K562 (cell line): ENCODE results near the gene PCARE. TPM values are rescaled to one million over a fixed set of nuclear protein-coding genes. Genes with fewer than 3 reads are reported as not detected.

Experiments used
- ATAC-seq: fragments of 200-7000 bp; cut with Tn5 transposase; 3 replicates; pipeline ENCODE4 v1.9.1; 2020; ENCODE audit warnings: moderate library complexity
- BruUV-seq: library from RNA; stranded (reverse); fragments of 400-500 nt; replicated peaks from 2 replicates; lab custom pipeline; 2021; lab: Mats Ljungman, UMichigan
- CTCF ChIA-PET: fragments of 300-600 bp; formaldehyde crosslinking; extraction: SDS; loops from one replicate; lab custom pipeline; 2021; ENCODE audit warnings: low intra/inter-chr PET ratio; lab: Yijun Ruan, JAX
- POLR2A ChIA-PET: fragments of 300-600, 350-650 bp; sonication (Branson Sonifier 250); formaldehyde crosslinking; extraction: SDS; loops from one replicate; lab custom pipeline; 2021; ENCODE audit warnings: antibody characterized with exemption, inconsistent platforms; lab: Yijun Ruan, JAX
- DNase-seq, 4 experiments: peaks; one replicate each; pipeline versions ENCODE4 v3.0.0 to v3.0.0-alpha.2; 2011 to 2018; ENCODE audit warnings: low spot score in 3 of 4, mixed read lengths in 3 of 4; ENCODE audit errors: extremely low read depth in 1 of 4
- FAIRE-seq: peaks from 2 replicates; lab custom pipeline; 2011; peaks lifted over from hg19 to GRCh38; lab: Jason Lieb, UNC
- H2AFZ ChIP-seq: 2 replicates; pipeline ENCODE4 v1.6.0; 2011; ENCODE audit warnings: low read depth, low read length, control low read depth, inconsistent platforms
- H3K27ac ChIP-seq: fragments of 200-600 bp; 3 replicates; pipeline ENCODE4 v1.8.0; 2011; ENCODE audit warnings: low read depth, mild to moderate bottlenecking, control low read depth, inconsistent platforms, low read length, moderate library complexity, mixed read lengths; ENCODE audit errors: extremely low read depth
- H3K27me3 ChIP-seq, 2 experiments: fragments of 300-600 bp in 1 of 2; 2 replicates in 1 of 2; 3 replicates in 1 of 2; pipeline versions ENCODE4 v1.6.0 to v1.8.0; 2011; ENCODE audit warnings: inconsistent platforms in 2 of 2, low read length in 2 of 2, mild to moderate bottlenecking in 1 of 2, mixed read lengths in 1 of 2, moderate library complexity in 1 of 2; ENCODE audit not compliant: control insufficient read depth in 2 of 2, insufficient read depth in 2 of 2
- H3K36me3 ChIP-seq: fragments of 300-600 bp; 3 replicates; pipeline ENCODE4 v1.8.0; 2011; ENCODE audit warnings: mild to moderate bottlenecking, low read length, inconsistent platforms; ENCODE audit not compliant: control insufficient read depth, insufficient read depth
- H3K4me1 ChIP-seq, 2 experiments: fragments of 200-600 bp in 1 of 2; replicated peaks in 1 of 2; 2 replicates in 1 of 2; 3 replicates in 1 of 2; pipeline versions ENCODE4 v1.5.1 to v1.8.0; 2011; ENCODE audit warnings: inconsistent platforms in 2 of 2, low read length in 2 of 2, mild to moderate bottlenecking in 1 of 2, mixed read lengths in 1 of 2, moderate library complexity in 1 of 2; ENCODE audit not compliant: control insufficient read depth in 2 of 2, insufficient read depth in 2 of 2
- H3K4me2 ChIP-seq: 2 replicates; pipeline ENCODE4 v1.6.1; 2011; ENCODE audit warnings: low read length, control low read depth, inconsistent platforms, mixed read lengths; ENCODE audit not compliant: insufficient read depth
- H3K4me3 ChIP-seq: fragments of 200-600 bp; sonication (generic), shearing (Covaris generic); 2 replicates; pipeline ENCODE4 v1.5.1; 2016; ENCODE audit warnings: control low read depth, inconsistent platforms
- H3K79me2 ChIP-seq: fragments of 200-600 bp; 3 replicates; pipeline ENCODE4 v1.8.0; 2011; ENCODE audit warnings: low read length, inconsistent platforms; ENCODE audit not compliant: control insufficient read depth, insufficient read depth
- H3K9ac ChIP-seq, 2 experiments: 2 replicates each; pipeline versions ENCODE4 v1.6.0 to v1.6.1; 2011; ENCODE audit warnings: low read depth in 2 of 2, low read length in 2 of 2, control low read depth in 1 of 2, inconsistent platforms in 1 of 2, mild to moderate bottlenecking in 1 of 2, mixed read lengths in 1 of 2; ENCODE audit not compliant: insufficient read depth in 1 of 2
- H3K9me1 ChIP-seq: one replicate; pipeline ENCODE4 v1.6.0; 2011; ENCODE audit warnings: inconsistent platforms, mild to moderate bottlenecking, low read length, moderate library complexity; ENCODE audit not compliant: control insufficient read depth, insufficient read depth
- H3K9me3 ChIP-seq: replicated peaks from 2 replicates; pipeline ENCODE4 v1.5.1; 2011; ENCODE audit warnings: low read depth, low read length, inconsistent platforms; ENCODE audit not compliant: control insufficient read depth, insufficient read depth
- H4K20me1 ChIP-seq: replicated peaks from 2 replicates; pipeline ENCODE4 v1.6.1; 2011; ENCODE audit warnings: low read length, inconsistent platforms, mixed read lengths; ENCODE audit not compliant: control insufficient read depth, insufficient read depth
- ADNP ChIP-seq: fragments of 200-800 bp; sonication (Bioruptor generic); IDR thresholded peaks from 2 replicates; pipeline ENCODE4 v1.6.1; 2016; ENCODE audit warnings: missing genetic modification characterization, missing compliant biosample characterization
- ATF6 ChIP-seq: sonication (generic); formaldehyde crosslinking; IDR thresholded peaks from 2 replicates; pipeline ENCODE4 v1.4.0; 2020; ENCODE audit warnings: mild to moderate bottlenecking, missing genetic modification reagents
- DEAF1 ChIP-seq: fragments of 450-650 bp; formaldehyde crosslinking; IDR thresholded peaks from 2 replicates; pipeline ENCODE4 v1.4.0; 2020; ENCODE audit warnings: mild to moderate bottlenecking, moderate library complexity
- GTF2B ChIP-seq: IDR thresholded peaks from 2 replicates; pipeline ENCODE4 v1.6.1; 2011; ENCODE audit not compliant: insufficient read length; ENCODE audit errors: extremely low read depth
- HES1 ChIP-seq: fragments of 450-650 bp; IDR thresholded peaks from 2 replicates; pipeline ENCODE4 v1.6.1; 2016; ENCODE audit warnings: low read depth, mild to moderate bottlenecking, moderate library complexity
- HMG20B ChIP-seq: fragments of 250-450 bp; sonication (Bioruptor Pico); IDR thresholded peaks from 2 replicates; pipeline ENCODE4 v1.5.0; 2021; ENCODE audit warnings: mild to moderate bottlenecking
- JUN ChIP-seq, 2 experiments: sonication (generic) in 1 of 2; formaldehyde crosslinking in 1 of 2; IDR thresholded peaks; 2 replicates each; pipeline versions ENCODE4 v1.6.1 to v1.8.0; 2012 to 2022; ENCODE audit warnings: borderline replicate concordance in 2 of 2, mild to moderate bottlenecking in 2 of 2, improper control_type of control experiment in 1 of 2, low read depth in 1 of 2, low read length in 1 of 2, missing genetic modification reagents in 1 of 2
- MECOM ChIP-seq: fragments of 250-450 bp; sonication (Bioruptor Pico); IDR thresholded peaks from 2 replicates; pipeline ENCODE4 v1.8.0; 2022; ENCODE audit warnings: inconsistent platforms
- NR2F6 ChIP-seq: fragments of 450-650 bp; formaldehyde crosslinking; IDR thresholded peaks from 2 replicates; pipeline ENCODE4 v1.4.0; 2020; ENCODE audit warnings: mild to moderate bottlenecking
- ZNF395 ChIP-seq: fragments of 200-800 bp; sonication (Bioruptor generic); IDR thresholded peaks from 2 replicates; pipeline ENCODE4 v1.6.1; 2017; ENCODE audit warnings: missing genetic modification characterization, missing compliant biosample characterization
- ZNF551 ChIP-seq: fragments of 250-450 bp; sonication (Bioruptor Pico); IDR thresholded peaks from 2 replicates; pipeline ENCODE4 v1.5.0; 2021; ENCODE audit warnings: mild to moderate bottlenecking, moderate library complexity
- WGBS: fragments of 100-300 bp; shearing (Covaris generic); methylation state at CpG from one replicate; pipeline ENCODE4 v1.1.6; 2016; ENCODE audit warnings: low coverage, mixed read lengths; ENCODE audit not compliant: insufficient coverage; ENCODE audit errors: missing lambda C conversion rate; 5-methylcytosine and 5-hydroxymethylcytosine counted together
- in situ Hi-C: fragments of 300-500 bp; cut with MboI; formaldehyde crosslinking; loops from 4 replicates; pipeline ENCODE4 v1.15.0; 2018; ENCODE audit warnings: inconsistent platforms, mixed read lengths
- intact Hi-C: fragments of 100-400 bp; cut with micrococcal nuclease; formaldehyde crosslinking; loops from 2 replicates; pipeline ENCODE4 v1.14.2; 2022
- polyA plus RNA-seq, 8 experiments: library from polyadenylated mRNA; depleted of rRNA in 4 of 8; stranded (reverse) in 5 of 8; unstranded in 3 of 8; fragments of >200 nt; fragmentation: Nextera tagmentation in 2 of 8; fragmentation: Illumina TruSeq in 1 of 8; extraction: Ambion mirVana in 2 of 8; extraction: Trizol in 1 of 8; gene quantifications; 2 replicates each; pipeline versions ENCODE4 v1.2.1 to v1.2.3, GENCODE V29; 2011 to 2014; ENCODE audit warnings: inconsistent platforms in 1 of 8, missing spikeins in 1 of 8
- total RNA-seq, 7 experiments: library from RNA; depleted of rRNA in 6 of 7; stranded (reverse); fragments of >200 nt in 6 of 7; fragmentation: Illumina TruSeq in 2 of 7; extraction: Trizol in 2 of 7; gene quantifications; 2 replicates each; pipeline versions ENCODE4 v1.2.1 to v1.2.3, GENCODE V29; 2011 to 2021; ENCODE audit warnings: low replicate concordance in 1 of 7

Gene PCARE
- total and polyA plus RNA-seq, 9 of the 15 experiments (the other 6 are each of a cell fraction or from before 2014, with no cell fraction given) = not detected

GRCh38 chr2:29051730-29052129 is 22.6 kb downstream of the PCARE start:
- no peak overlapping the region for H3K4me2 ChIP-seq
- H3K4me1 ChIP-seq = peaks cover 0 to 3% of the 10 kb centered on the region in 2 experiments; a peak in 1 of 5 replicates
- no peak for TF ChIP-seq ADNP (tag)
- no peak for TF ChIP-seq MECOM (CRISPR knock-in tag)
- TF ChIP-seq HES1 = no peak
- TF ChIP-seq HMG20B = no peak
- no peak for TF ChIP-seq GTF2B
- no peak for TF ChIP-seq DEAF1 (CRISPR knock-in tag)
- TF ChIP-seq NR2F6 (CRISPR knock-in tag) = no peak
- no peak for TF ChIP-seq ZNF395 (CRISPR knock-in tag)
- TF ChIP-seq ATF6 (CRISPR knock-in tag) = no peak
- no peak for TF ChIP-seq JUN (IDR thresholded peaks at IDR 0.05; ENCODE audit: borderline replicate concordance, low read depth, low read length)
- no peak for TF ChIP-seq JUN (CRISPR knock-in tag; IDR thresholded peaks at IDR 0.05; ENCODE audit: borderline replicate concordance)
- TF ChIP-seq ZNF551 = no peak
- in situ Hi-C loops (no loop called here), intact Hi-C loops (no loop called here)
- H3K9me1 ChIP-seq = no peaks in the 10 kb centered on the region
- ChIA-PET POLR2A (no interaction called here), CTCF (no interaction called here)
- peaks cover 11 to 45% of the 10 kb centered on the region in 2 experiments for H3K27me3 ChIP-seq
- H3K79me2 ChIP-seq = no peaks in the 10 kb centered on the region
- FAIRE-seq (no peak), ATAC-seq (no peak), DNase-seq (no peak)
- no peak overlapping the region for H3K4me3 ChIP-seq
- no peak overlapping the region for H3K9ac ChIP-seq
- no peaks in the 10 kb centered on the region for H4K20me1 ChIP-seq
- no peak overlapping the region for H2AFZ ChIP-seq
- H3K9me3 ChIP-seq = no peaks in the 10 kb centered on the region
- no peak overlapping the region for H3K27ac ChIP-seq
- 0% methylated on average over 10 of the region's 12 CpGs for WGBS
- BruUV-seq = no TSS peak
- H3K36me3 ChIP-seq = no peaks in the 10 kb centered on the region
